AG04450 (cell line): ENCODE measurements around the gene C14orf119. TPM values are rescaled to one million over a fixed set of nuclear protein-coding genes. Genes with fewer than 3 reads are reported as not detected.

Experiments used
- CTCF ChIA-PET: fragments of 300-600, 350-600 bp; formaldehyde crosslinking; extraction: SDS; loops from one replicate; lab custom pipeline; 2022; ENCODE audit warnings: antibody characterized with exemption, inconsistent platforms; lab: Charles Lee
- POLR2A ChIA-PET: fragments of 350-600 bp; formaldehyde crosslinking; extraction: SDS; loops from one replicate; lab custom pipeline; 2021; ENCODE audit warnings: antibody characterized with exemption, inconsistent platforms; lab: Yijun Ruan, JAX
- DNase-seq: peaks from one replicate; pipeline ENCODE4 v3.0.0-alpha.2; 2011; ENCODE audit warnings: low read depth, low spot score
- H3K27ac ChIP-seq: one replicate; pipeline ENCODE4 v1.5.1; 2012; ENCODE audit warnings: low read depth, low read length, control low read depth
- H3K27me3 ChIP-seq: one replicate; pipeline ENCODE4 v1.6.0; 2012; ENCODE audit warnings: low read length; ENCODE audit not compliant: control insufficient read depth, insufficient read depth
- H3K4me3 ChIP-seq: 2 replicates; pipeline ENCODE4 v1.5.1; 2011; ENCODE audit warnings: mild to moderate bottlenecking, low read depth, low read length, control low read depth
- H3K9me3 ChIP-seq: 2 replicates; pipeline ENCODE4 v1.5.1; 2012; ENCODE audit warnings: low read length; ENCODE audit not compliant: control insufficient read depth, insufficient read depth
- CTCF ChIP-seq: IDR thresholded peaks from 2 replicates; pipeline ENCODE4 v1.5.1; 2011; ENCODE audit warnings: low read depth, low read length, control low read depth, inconsistent platforms
- polyA plus RNA-seq: library from polyadenylated mRNA; depleted of rRNA; stranded (reverse); fragments of >200 nt; gene quantifications from 2 replicates; pipeline ENCODE4 v1.2.3, GENCODE V29; 2011

The C14orf119 gene
- polyA plus RNA-seq, 1 experiment = 128 TPM

- POLR2A ChIA-PET = no interaction called here
- Histone ChIP-seq H3K9me3 (no peaks in the 10 kb centered on the region), H3K4me3 (no peak overlapping the region), H3K27ac (no peak overlapping the region), H3K27me3 (no peaks in the 10 kb centered on the region)
- CTCF ChIA-PET = interaction anchor here (1.0 to 17.2 kb wide), 4 partner anchors 9 to 29 kb away, joined by 3 to 317 read pairs (median 48); partner anchors contain the start of genes ACIN1 and C14orf119
- TF ChIP-seq CTCF = no peak
- no peak for DNase-seq
Observed at GRCh38 chr14:23086565-23086964, 8.7 kb upstream of the C14orf119 start.

GRCh38 chr14:23089498-23090253 lies 5.6 kb upstream of the C14orf119 start:
- POLR2A ChIA-PET = no interaction called here
- TF ChIP-seq CTCF = no peak
- CTCF ChIA-PET = interaction anchor here (0.5 to 17.2 kb wide), 6 partner anchors 12 to 65 kb away, joined by 3 to 317 read pairs (median 8); no protein-coding TSS in a partner anchor
- Histone ChIP-seq H3K27ac (no peak overlapping the region), H3K4me3 (no peak overlapping the region), H3K9me3 (no peaks in the 10 kb centered on the region), H3K27me3 (no peaks in the 10 kb centered on the region)
- no peak for DNase-seq

GRCh38 chr14:23090254-23090636 lies 5.1 kb upstream of the C14orf119 start:
- Histone ChIP-seq H3K27me3 (no peaks in the 10 kb centered on the region), H3K9me3 (no peaks in the 10 kb centered on the region), H3K27ac (no peak overlapping the region), H3K4me3 (no peak overlapping the region)
- ChIA-PET POLR2A (no interaction called here), CTCF (interaction anchor here (0.8 to 17.2 kb wide), 5 partner anchors 12 to 30 kb away, joined by 3 to 317 read pairs (median 7); no protein-coding TSS in a partner anchor)
- DNase-seq = no peak
- TF ChIP-seq CTCF = no peak

GRCh38 chr14:23091294-23092225 lies 3.7 kb upstream of the C14orf119 start:
- TF ChIP-seq CTCF = no peak
- H3K9me3 ChIP-seq = no peaks in the 10 kb centered on the region
- H3K27ac ChIP-seq = no peak overlapping the region
- CTCF ChIA-PET = interaction anchor here (0.8 to 17.2 kb wide), 8 partner anchors 8 to 105 kb away, joined by 3 to 317 read pairs (median 8); no protein-coding TSS in a partner anchor
- POLR2A ChIA-PET = no interaction called here
- no peak overlapping the region for H3K4me3 ChIP-seq
- no peak for DNase-seq
- H3K27me3 ChIP-seq = no peaks in the 10 kb centered on the region
